ELR (cell line): ENCODE data around the gene SPCS1.

Experiments
- DNase-seq: peaks from one replicate; pipeline ENCODE4 v3.0.0-alpha.2; 2015; ENCODE audit warnings: low read depth

The SPCS1 gene

GRCh38 chr3:52730681-52731080 is 24.8 kb downstream of the SPCS1 start:
- DNase-seq: no peak

- DNase-seq: no peak
These were observed 25.7 kb downstream of the SPCS1 start for GRCh38 chr3:52731590-52731989.

GRCh38 chr3:52733256-52733891 is 27.5 kb downstream of the SPCS1 start:
- DNase-seq: no peak

DNA sequence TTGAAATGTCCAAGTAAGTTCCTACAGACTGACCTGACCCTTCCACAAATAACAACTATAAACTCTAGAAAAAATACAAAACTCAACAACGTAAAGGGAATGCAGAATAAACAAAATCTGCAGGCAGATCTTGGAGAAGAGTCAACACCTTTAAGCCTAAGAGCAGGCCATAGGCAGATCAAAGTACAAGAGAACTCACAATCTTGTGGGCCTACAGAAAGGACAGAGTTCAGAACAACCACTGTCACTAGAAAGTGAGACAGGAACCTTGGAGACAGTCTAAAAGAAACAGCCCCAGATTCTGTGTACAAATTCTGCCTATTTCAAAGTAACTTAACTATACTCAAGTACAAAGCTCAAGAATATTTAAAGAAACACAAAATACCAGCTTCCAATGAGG is 33.8 kb downstream of the SPCS1 start:
- no peak for DNase-seq

GRCh38 chr3:52742418-52743041 is 36.6 kb downstream of the SPCS1 start:
- DNase-seq: peak; percentile 42

DNA sequence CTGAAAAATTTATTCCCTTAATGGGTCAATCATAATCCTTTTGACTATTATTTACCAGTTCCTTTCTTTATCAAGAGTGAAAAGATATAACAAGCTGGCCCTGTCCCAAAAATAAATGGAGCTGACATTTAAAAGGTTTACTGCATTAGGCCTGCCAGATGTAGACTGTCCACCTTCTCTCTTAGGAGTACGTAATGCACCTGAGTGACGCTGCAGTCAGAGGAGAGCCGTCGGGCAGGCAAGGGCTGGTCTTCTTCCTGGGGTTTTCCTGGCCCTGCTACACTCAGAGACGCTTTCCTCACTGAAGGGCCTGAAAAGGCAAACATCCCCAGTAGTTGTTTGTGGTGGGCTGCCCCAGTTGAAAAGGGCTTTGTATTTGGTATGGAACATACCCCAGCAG is 37.2 kb downstream of the SPCS1 start:
- no peak for DNase-seq

DNA sequence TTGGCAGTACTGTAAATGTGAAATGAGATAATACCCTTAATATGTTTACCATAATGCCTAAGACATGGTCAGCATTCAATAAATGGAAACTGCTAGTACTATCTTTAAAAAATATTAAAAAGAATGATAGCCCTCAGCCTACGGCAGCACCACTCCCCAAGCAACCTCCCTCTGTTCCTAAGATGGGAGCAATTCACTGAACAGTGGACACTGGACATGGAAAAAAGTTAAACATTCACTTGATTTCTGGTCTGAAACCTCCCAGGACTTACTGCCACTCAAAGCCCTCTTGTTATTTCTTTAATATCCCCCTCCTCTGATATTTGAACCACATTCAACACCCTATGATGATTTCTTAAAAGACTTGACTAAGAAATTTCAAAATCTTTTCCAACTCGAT is 37.8 kb downstream of the SPCS1 start:
- DNase-seq: no peak

- no peak for DNase-seq
These were observed 46.2 kb downstream of the SPCS1 start for GRCh38 chr3:52752045-52752660.

GRCh38 chr3:52754373-52754772 is 48.5 kb downstream of the SPCS1 start:
- DNase-seq: no peak

- no peak for DNase-seq
These were observed 50.2 kb downstream of the SPCS1 start for GRCh38 chr3:52756141-52756540.
